GM12873 (cell line): ENCODE data around the gene GALNT5.

Experiments used
- TF ChIP-seq, protein P1 (sequence below): IDR thresholded peaks from 2 replicates; pipeline ENCODE4 v1.5.1; 2012; ENCODE audit warnings: low read depth, mild to moderate bottlenecking, moderate library complexity, low read length, control low read depth; ENCODE audit not compliant: insufficient read depth; ENCODE audit errors: missing control alignments

Gene GALNT5

DNA sequence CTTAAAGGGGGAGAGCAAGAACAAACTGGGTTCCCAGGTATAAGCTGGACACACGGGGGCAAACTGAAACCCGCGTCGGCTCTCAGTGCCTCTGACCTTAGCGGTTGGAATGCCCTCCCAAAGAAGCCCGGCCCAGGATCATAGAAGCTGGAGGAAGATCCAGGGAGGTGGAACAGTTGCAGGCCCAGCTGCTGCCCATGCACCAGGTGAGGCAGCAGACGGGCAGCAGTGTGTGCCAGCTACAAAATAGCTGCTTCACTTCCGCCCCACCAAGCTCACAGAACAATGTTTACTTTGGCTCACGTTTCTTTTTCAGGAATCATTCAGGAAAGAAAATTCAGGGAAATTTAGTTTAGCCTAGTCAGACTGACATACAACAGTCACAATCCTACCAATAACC, 72.0 kb downstream of the GALNT5 start:
- TF ChIP-seq, protein P1, sequence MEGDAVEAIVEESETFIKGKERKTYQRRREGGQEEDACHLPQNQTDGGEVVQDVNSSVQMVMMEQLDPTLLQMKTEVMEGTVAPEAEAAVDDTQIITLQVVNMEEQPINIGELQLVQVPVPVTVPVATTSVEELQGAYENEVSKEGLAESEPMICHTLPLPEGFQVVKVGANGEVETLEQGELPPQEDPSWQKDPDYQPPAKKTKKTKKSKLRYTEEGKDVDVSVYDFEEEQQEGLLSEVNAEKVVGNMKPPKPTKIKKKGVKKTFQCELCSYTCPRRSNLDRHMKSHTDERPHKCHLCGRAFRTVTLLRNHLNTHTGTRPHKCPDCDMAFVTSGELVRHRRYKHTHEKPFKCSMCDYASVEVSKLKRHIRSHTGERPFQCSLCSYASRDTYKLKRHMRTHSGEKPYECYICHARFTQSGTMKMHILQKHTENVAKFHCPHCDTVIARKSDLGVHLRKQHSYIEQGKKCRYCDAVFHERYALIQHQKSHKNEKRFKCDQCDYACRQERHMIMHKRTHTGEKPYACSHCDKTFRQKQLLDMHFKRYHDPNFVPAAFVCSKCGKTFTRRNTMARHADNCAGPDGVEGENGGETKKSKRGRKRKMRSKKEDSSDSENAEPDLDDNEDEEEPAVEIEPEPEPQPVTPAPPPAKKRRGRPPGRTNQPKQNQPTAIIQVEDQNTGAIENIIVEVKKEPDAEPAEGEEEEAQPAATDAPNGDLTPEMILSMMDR: no peak

DNA sequence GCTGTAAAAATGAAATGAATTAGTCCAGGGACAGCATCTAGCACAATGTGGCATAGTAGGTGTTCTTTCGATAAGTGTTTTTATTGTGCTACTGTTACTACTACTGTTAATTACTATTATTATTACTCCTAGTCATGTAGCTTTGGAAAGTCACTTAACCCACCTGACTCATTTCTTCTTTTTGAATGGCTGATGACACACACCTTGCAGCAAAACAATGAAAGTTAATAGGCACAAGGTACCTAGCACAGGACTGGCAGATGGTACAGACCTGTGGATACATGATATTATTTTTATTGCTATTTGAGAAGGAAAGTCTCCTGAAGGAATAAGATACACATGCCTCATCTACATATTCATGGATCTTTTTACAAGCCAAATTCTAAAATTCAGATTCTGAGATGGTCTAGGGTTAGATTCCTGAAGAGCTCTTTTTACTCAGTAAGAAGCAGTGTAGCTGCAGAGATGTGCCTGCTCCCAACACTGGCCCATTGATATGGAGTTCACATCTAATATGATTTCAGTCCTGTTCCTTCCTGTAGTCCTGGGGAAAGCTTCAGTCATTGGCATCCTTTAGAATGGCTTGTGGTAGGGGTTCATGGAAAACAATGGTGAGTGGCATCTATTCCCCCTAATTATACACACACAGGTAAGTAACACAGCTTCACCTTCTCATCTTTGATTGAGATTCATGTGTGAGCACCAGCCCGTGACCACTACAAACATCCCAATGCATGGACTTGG, 76.0 kb downstream of the GALNT5 start:
- TF ChIP-seq, protein P1: no peak

DNA sequence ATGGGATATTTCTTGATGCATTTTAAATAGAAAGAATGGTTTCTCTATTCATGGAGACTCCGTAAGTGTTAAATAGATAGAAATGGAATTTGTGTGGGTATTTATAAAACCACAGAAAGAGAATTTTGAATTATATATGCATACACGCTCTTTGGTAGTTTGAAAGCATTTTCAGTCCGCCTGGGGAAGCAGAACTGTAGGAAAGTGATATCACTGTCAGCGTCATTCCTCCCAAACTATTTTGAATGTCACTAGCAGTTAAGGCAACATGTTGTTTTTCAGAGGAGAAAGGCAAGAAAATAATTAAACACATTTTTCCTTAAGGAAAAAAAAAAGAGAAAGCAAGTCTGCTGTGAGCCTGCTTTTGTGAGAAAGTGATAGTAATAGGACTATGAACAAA, 76.8 kb downstream of the GALNT5 start:
- TF ChIP-seq, protein P1: no peak

DNA sequence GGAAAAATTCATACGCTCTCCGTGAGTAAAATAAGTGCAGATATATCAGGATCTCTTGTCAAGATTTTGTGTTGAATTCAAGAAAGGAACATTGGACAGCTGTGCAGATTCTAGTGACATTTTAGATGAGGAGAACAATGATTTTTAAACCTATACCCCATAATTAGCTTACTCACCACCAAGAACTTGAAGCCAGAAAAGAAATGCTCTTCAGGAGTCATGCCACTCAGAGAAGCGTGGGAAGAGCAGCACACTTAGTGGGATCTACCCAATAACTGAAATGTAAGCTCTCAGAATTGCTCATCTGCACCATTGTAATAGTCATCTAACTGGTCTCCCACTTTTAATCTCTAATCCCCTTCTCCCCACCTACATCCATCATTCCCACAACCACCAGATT, 77.3 kb downstream of the GALNT5 start:
- TF ChIP-seq, protein P1: no peak

DNA sequence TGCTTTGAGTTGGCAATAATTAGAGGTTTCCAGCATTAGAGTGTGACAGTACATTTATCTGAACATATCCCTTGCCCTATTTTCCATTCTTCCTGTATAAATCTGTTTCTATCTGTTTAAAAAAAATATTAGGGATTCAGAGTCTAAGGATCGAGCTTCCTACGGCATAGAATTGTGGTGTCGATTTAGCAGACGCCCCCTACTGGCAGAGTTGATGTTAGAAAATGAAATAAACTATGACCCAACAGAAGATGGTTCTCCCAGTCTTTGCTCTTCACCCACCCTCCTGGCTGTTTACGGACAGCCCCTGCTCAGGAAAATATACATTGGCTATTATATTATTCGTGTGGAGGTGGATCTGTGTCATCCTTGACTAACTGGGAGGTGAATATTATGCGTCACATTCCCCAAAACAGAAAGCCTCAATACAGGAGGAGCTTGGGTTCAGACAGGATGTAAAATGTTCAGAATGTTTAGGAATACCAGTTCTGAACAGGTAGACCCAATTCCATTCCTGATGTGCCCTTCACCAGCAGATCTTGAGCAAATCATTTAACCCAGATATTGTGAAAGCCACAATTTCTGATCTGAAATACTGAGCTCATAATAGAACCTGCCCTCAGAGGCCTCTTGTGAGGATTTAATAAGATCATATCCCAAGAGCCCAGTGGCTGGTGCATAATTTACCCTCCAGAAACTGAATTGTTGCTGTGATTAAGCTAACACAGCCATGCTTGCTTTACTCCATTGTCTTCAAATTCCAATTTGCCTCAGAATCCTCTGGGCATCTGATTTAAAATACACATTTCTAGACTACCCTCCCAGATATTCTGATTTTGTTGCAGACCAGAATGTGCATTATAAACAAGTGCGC, 78.9 kb downstream of the GALNT5 start:
- TF ChIP-seq, protein P1: peak; percentile 74

DNA sequence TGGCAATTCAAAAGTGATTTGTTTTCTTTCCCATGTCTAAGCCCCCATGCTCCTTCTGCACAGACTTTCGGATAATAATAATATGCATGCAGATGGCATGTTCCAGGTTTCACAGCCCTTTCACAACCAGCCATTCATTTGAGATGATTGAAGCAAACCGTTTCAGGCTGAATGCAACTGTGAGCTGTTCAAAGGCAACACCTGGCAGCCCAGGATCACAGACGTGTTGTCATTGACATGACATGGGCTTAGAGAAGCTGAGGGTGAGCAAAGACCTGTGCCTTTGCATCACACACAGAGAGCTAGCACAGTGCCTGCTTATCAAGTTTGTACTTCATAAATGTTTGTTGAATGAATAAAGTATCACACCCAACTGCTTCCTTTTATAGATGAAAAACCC, 80.5 kb downstream of the GALNT5 start:
- TF ChIP-seq, protein P1: no peak

DNA sequence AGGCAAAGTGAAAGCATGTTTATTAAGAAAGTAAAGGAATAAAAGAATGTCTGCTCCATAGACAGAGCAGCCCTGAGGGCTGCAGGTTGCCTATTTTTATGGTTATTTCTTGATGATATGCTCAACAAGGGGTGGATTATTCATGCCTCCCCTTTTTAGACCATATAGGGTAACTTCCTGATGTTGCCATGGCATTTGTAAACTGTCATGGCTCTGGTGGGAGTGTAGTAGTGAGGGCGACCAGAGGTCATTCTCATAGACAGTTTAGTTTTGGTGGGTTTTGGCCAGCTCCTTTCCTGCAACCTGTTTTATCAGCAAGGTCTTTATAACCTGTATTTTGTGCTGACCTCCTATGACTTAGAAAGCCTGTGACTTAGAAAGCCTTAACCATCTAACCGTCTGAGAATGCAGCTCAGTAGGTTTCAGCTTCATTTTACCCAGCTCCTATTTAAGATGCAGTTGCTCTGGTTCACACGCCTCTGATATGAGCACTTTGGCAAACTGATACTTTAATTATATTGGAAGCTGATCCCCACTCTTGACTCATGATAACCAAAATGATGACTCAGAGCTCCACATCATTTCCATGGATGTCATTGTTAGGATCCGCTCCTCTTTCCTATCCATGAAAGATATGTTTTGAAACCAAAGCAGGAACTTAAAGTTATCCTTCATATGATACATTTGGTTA, 82.6 kb downstream of the GALNT5 start:
- TF ChIP-seq, protein P1: no peak
